NCI-H510A (cell line): ENCODE data around the gene ZBP1.

ENCODE experiments used
- DNase-seq: peaks from one replicate; lab custom pipeline; 2025; lab: John Stamatoyannopoulos, UW

Gene ZBP1

GRCh38 chr20:57586370-57586793 is 33.8 kb downstream of the ZBP1 start:
- DNase-seq = no peak

DNA sequence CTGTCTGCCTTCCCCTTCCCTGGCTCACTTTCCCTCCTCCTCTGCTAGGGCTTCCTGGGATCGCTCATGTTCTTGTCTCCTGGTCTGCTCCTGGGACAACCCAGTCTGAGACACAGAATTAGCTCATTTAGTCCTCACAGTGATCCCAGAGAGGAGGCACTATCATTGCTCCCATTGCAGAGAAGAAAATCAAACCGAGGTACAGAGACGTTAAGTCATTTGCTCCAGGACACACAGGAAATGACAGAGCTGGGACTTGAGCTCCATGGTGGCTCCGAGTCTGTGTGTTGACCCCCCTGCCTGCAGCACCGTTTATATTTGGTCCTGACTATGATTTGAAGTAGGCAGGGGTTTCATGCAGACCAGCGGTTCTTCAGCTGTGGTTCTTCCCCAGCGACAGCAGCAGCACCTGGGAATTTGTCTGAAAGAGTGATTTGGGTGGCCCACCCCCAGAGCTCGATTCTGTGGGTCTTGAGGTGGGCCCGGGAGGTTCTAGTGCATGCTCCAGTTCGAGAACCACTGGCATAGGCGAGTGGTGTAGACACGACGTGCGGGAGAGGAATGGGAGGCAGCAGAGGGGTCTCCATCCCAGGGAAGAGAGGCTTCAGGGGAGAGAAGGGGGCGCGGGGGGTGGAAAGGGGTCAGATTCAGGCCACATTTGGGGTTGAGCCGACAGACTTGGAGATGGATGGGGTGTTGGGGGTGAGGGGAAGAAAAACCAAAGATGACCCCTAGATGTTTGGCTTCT is 34.6 kb downstream of the ZBP1 start:
- no peak for DNase-seq

- no peak for DNase-seq
Measured at GRCh38 chr20:57584768-57585461, 35.3 kb downstream of the ZBP1 start.

- DNase-seq = no peak
Measured at GRCh38 chr20:57583289-57584257, 36.7 kb downstream of the ZBP1 start.

- no peak for DNase-seq
Measured at GRCh38 chr20:57582432-57583288, 37.6 kb downstream of the ZBP1 start.

GRCh38 chr20:57582029-57582378 is 38.2 kb downstream of the ZBP1 start:
- no peak for DNase-seq

DNA sequence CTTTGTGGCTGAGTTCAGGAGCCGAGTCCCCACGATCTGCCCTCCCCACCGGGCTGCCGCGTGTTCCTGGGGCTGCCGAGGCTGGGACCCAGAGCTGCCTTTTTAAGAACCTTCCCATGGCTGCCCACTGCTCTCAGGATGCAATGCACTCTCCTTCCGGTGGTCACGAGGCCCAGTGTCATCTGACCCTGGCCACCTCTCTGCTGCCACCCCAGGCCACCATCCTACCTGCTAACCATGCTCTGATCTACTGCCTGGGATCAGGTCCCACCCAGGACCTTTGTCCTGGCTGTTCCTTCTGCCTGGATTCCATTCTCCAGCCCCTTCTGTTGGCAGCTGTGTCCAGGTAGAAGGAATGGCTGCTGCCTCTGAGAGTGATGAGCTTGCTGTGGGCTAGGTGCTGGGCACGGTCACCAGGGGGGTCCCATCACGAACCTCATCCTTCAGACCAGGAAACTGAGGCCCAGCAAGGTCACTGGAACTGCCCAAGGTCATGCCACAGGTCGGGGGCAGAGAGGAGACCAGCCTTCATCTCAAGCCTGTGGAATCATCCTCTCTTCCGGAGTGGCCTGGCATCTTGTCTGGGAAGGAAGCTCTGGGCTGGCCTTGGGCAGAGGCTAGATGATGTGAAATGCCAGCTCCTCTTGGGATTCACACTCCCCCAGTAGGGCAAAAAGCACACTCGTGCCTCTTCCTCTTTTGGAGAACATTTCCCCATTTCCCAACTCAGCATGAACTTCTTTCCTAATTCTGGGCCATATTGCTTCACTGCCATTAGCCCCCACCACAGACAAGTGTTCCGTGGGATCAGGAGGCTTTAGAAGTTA is 38.8 kb downstream of the ZBP1 start:
- no peak for DNase-seq

GRCh38 chr20:57580478-57581201 is 39.6 kb downstream of the ZBP1 start:
- DNase-seq = no peak

DNA sequence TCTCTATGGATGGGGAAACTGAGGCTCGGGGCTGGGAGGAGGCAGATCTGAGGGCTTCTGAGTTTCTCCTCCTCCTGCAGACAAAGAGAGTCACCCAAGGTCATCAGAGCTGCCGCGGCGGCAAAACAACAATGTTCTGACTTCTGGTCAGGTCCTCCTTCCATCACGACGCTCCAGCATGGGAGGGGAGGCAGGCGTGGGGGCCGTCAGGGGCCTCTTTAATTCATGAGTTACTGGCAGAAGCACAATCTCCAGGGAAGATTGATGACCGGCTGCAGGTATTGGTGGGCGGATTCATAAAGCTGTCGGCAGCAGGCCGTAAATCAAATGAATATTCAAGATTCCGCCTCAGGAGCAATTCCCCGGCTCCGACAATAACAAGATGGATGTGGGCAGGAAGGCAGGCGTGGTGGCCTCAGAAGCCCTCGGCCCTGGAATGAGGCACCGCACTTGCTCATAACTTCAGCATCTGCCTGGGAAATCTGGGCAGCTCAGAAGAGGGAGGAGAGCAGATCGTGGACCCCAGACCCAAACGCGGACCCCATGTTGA is 40.3 kb downstream of the ZBP1 start:
- DNase-seq = no peak

- DNase-seq = no peak
Measured at GRCh38 chr20:57579331-57579897, 40.8 kb downstream of the ZBP1 start.

DNA sequence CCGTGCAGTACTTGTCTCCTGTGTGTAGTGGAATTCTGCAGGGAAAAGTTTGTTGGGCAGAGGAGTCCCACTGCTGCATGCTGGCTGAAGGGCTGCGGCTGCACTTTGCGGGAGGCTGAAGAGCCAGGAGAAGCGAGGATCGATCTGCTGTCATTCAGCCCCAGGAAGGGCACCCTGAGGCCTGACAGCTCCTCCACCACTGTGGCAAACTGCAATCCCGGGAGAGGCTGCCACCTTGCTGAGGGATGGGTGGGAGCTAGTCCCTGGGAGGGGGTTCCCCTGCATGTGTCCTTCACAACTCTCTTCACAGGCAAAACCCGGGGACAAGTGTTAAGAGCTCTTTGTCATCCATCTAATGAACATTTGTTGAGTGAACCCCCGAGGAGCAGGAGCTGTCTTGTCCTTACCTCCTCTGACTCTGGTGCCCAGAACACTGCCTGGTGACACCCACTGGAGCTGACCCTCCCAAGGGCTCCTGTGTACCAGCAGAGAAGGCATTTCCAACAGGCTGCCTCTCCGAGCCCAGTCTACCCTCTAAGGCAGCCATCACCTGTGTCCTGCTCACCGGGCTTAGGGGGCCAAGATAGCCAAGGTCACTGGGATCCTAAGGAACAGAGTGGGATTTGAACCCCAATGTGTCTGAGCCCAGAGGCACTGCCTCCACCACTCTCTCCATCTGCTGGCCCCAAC is 41.6 kb downstream of the ZBP1 start:
- DNase-seq = no peak

- DNase-seq = no peak
Measured at GRCh38 chr20:57577679-57578475, 42.3 kb downstream of the ZBP1 start.

- no peak for DNase-seq
Measured at GRCh38 chr20:57576617-57577550, 43.3 kb downstream of the ZBP1 start.

DNA sequence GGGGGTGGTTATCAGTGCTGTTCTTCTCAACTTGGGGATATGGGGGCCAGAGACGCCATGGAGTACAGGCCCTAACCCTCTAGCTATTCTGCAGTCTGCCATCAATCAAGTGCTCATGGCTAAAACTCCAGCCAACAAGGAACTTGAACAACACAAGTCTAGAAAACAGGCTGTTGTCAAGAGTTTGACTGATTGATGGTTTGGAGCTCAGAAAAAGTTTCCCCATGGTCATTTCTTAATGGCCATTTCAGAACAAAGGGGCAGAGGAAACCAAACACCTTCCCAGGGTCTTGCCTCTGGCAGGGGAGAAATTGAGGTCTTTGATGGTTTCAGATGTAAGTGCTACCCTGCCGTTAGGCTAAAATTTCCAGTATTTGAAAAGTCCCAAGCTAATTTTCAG is 44.2 kb downstream of the ZBP1 start:
- DNase-seq = no peak

- no peak for DNase-seq
Measured at GRCh38 chr20:57574954-57575353, 45.3 kb downstream of the ZBP1 start.

DNA sequence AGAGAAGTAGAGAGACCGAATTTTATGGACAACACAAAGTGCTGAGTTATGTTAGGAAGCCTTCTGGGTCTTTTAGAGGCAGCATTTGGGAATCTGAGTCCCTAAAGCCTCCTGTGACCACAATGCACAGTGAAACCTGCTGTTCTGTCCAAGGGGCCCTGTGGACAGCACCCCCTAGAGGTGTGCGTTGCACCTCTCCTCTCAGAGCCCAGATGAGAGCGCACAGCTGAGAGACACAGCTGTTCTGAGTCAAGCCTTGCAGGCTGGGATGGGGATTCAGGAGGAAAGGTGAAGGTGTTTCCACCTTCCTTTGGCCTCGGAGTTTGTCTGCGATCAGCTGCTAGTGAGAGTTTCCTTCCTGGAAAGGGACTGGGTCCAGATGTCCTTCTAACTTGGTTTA is 46.3 kb downstream of the ZBP1 start:
- no peak for DNase-seq

DNA sequence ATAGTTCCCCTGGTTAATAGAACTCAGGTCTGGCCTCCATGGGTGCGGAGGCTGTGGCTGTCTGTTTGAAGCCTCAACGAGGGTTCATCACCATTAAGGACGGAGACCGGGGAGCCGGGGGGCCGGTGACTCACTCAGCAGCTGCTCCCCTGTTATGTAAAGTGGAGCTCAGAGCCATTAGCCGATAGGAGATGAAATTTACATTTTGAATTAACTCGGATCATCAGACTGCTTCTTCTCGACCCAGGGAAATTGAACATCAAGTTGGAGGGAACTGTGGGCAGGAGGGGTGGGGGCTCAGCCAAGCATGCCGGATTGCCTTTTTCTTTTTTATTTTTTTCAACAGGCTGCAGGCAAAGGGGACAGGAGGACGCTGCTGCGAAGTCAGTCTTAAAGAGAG is 47.0 kb downstream of the ZBP1 start:
- DNase-seq = no peak
